GM12891 (cell line): Measurements from ENCODE around the gene OSCP1.

ENCODE experiments used
- POLR2A ChIP-seq: IDR thresholded peaks from 2 replicates; pipeline ENCODE4 v1.6.1; 2011; ENCODE audit warnings: low read depth, low read length, control low read depth
- POLR2AphosphoS5 ChIP-seq: IDR thresholded peaks from 2 replicates; pipeline ENCODE4 v1.6.1; 2011; ENCODE audit warnings: low read depth, low read length, control low read depth
- TAF1 ChIP-seq: IDR thresholded peaks from 2 replicates; pipeline ENCODE4 v1.6.1; 2011; ENCODE audit warnings: low read depth, low read length, control low read depth

DNA sequence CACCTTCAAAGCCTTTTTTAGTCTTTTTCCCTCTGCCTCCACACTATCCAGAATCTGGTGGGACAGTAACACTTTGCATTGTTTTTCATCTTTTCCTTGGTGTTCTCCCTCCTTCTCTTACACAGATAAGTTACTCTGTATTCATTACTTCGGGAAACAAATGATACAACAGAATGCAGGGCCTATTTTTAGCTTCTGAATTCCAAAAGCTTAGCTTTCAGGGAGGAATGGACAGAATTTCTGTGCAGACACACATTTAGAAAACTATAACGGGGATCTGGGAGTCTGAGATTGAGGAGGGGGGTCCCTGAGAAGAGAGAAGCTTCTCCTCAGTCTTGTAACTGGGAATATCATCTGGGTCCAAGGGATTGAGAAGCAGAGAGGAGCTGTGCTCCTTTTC is 61.0 kb downstream of the OSCP1 start:
- TF ChIP-seq TAF1 (no peak), POLR2AphosphoS5 (no peak), POLR2A (no peak)
